Type B pancreatic cell (in vitro differentiated cells): ENCODE data around the gene TMPRSS7. TPM values are rescaled to one million over a fixed set of nuclear protein-coding genes. Genes with fewer than 3 reads are reported as not detected.

Experiments used
- DNase-seq: peaks from one replicate; pipeline ENCODE4 v3.0.0; 2021; ENCODE audit warnings: mixed read lengths; ENCODE audit not compliant: unreplicated experiment; ENCODE audit errors: extremely low spot score
- H3K27ac Mint-ChIP-seq: 2 replicates; pipeline ENCODE4 v1.8.0; 2021; ENCODE audit warnings: mild to moderate bottlenecking, mixed read lengths
- H3K27me3 Mint-ChIP-seq: 2 replicates; pipeline ENCODE4 v1.8.0; 2021; ENCODE audit warnings: mixed read lengths
- H3K36me3 Mint-ChIP-seq: 2 replicates; pipeline ENCODE4 v1.8.0; 2021; ENCODE audit warnings: mixed read lengths
- H3K4me1 Mint-ChIP-seq: one replicate; pipeline ENCODE4 v1.8.0; 2021; ENCODE audit warnings: mixed read lengths; ENCODE audit not compliant: unreplicated experiment
- H3K4me3 Mint-ChIP-seq: 2 replicates; pipeline ENCODE4 v1.8.0; 2021; ENCODE audit warnings: mild to moderate bottlenecking, mixed read lengths
- H3K9me3 Mint-ChIP-seq: 2 replicates; pipeline ENCODE4 v1.8.0; 2021; ENCODE audit warnings: mixed read lengths
- CTCF ChIP-seq: fragments of 200-600 bp; sonication (generic); conservative IDR thresholded peaks from 2 replicates; pipeline ENCODE4 v1.5.0; 2021; ENCODE audit warnings: antibody characterized with exemption, mild to moderate bottlenecking
- total RNA-seq: library from RNA; stranded (reverse); gene quantifications from 2 replicates; pipeline ENCODE4 v1.2.1, GENCODE V29; 2021; ENCODE audit warnings: low replicate concordance

TMPRSS7 gene
- total RNA-seq, 1 donor from 2014 or later = 0.48 TPM

DNA sequence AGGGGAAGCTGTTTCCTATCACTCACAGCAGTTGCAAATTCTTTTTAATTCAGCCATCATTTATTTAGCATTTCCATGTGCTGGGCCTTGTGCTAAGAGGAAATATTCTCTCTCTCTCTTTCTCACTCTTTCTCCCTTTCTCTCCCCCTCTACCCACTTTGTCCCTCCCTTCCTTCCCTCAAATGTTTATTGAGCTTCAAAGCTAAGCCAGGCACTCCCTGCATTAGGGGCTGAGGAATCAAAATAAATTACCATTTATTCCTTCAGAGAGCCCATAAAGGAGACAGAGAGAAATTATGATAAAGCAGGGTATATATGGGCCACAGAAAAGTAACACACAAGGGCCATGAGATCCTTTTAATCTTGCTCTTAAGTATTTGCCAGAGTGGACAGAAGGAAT is 6.8 kb downstream of the TMPRSS7 start:
- Mint-ChIP-seq H3K4me1 (peaks cover 4% of the 10 kb centered on the region), H3K27ac (no peak overlapping the region), H3K9me3 (peaks cover 4% of the 10 kb centered on the region), H3K4me3 (no peak overlapping the region), H3K36me3 (no peaks in the 10 kb centered on the region), H3K27me3 (no peaks in the 10 kb centered on the region)
- no peak for DNase-seq
- TF ChIP-seq CTCF = no peak

- Mint-ChIP-seq H3K9me3 (no peaks in the 10 kb centered on the region), H3K4me1 (peaks cover 4% of the 10 kb centered on the region), H3K36me3 (no peaks in the 10 kb centered on the region), H3K27ac (no peak overlapping the region), H3K4me3 (no peak overlapping the region), H3K27me3 (no peaks in the 10 kb centered on the region)
- no peak for TF ChIP-seq CTCF
- no peak for DNase-seq
Measured at GRCh38 chr3:112042842-112043280, 8.3 kb downstream of the TMPRSS7 start.

- Mint-ChIP-seq H3K4me1 (peaks cover 4% of the 10 kb centered on the region), H3K27me3 (no peaks in the 10 kb centered on the region), H3K9me3 (no peaks in the 10 kb centered on the region), H3K4me3 (no peak overlapping the region), H3K36me3 (no peaks in the 10 kb centered on the region), H3K27ac (no peak overlapping the region)
- no peak for DNase-seq
- peak; percentile 97 for TF ChIP-seq CTCF
Measured at GRCh38 chr3:112043621-112044201, 9.2 kb downstream of the TMPRSS7 start.

DNA sequence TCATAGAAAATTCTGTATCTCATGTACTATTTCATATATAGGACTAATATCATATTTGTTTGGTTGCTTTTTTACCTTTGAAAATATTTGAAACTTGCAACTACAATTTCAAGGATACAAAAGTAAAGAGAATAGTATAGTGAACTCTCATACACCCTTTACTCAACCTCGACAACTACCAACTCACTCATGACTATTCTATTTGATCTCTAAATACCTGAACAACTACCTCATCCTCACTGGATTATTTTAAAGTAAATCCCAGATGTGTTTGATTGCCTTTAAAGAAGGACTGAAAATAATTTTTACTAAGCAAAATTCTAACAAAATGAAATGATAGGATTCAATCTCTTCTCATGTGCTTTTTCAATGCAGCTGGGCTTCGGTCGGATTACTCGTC is 12.1 kb downstream of the TMPRSS7 start:
- Mint-ChIP-seq H3K27ac (no peak overlapping the region), H3K9me3 (no peaks in the 10 kb centered on the region), H3K4me3 (no peak overlapping the region), H3K4me1 (no peaks in the 10 kb centered on the region), H3K36me3 (no peaks in the 10 kb centered on the region), H3K27me3 (no peaks in the 10 kb centered on the region)
- no peak for TF ChIP-seq CTCF
- no peak for DNase-seq

- no peak overlapping the region for H3K27ac Mint-ChIP-seq
- H3K36me3 Mint-ChIP-seq = no peaks in the 10 kb centered on the region
- DNase-seq = no peak
- no peaks in the 10 kb centered on the region for H3K27me3 Mint-ChIP-seq
- H3K9me3 Mint-ChIP-seq = no peaks in the 10 kb centered on the region
- no peaks in the 10 kb centered on the region for H3K4me1 Mint-ChIP-seq
- TF ChIP-seq CTCF = no peak
- H3K4me3 Mint-ChIP-seq = no peak overlapping the region
Measured at GRCh38 chr3:112047264-112047663, 12.7 kb downstream of the TMPRSS7 start.

GRCh38 chr3:112048911-112049310 is 14.4 kb downstream of the TMPRSS7 start:
- H3K4me3 Mint-ChIP-seq = no peak overlapping the region

More at GRCh38 chr3:112048911-112049310, 14.4 kb downstream of the TMPRSS7 start:
- Mint-ChIP-seq H3K36me3 (no peaks in the 10 kb centered on the region), H3K27me3 (no peaks in the 10 kb centered on the region), H3K4me1 (no peaks in the 10 kb centered on the region), H3K27ac (no peak overlapping the region), H3K9me3 (no peaks in the 10 kb centered on the region)
- DNase-seq = no peak
- TF ChIP-seq CTCF = no peak
